H9 (cell line): ENCODE results near the gene ADCY4. TPM values are rescaled to one million over a fixed set of nuclear protein-coding genes. Genes with fewer than 3 reads are reported as not detected.

ENCODE experiments used
- DNase-seq: peaks from one replicate; pipeline ENCODE4 v3.0.0-alpha.2; 2017
- H2AFZ ChIP-seq: one replicate; pipeline ENCODE4 v1.6.1; 2013; ENCODE audit warnings: mild to moderate bottlenecking, low read length, control low read depth, moderate library complexity
- H2AK5ac ChIP-seq: 2 replicates; pipeline ENCODE4 v1.6.1; 2013; ENCODE audit warnings: low read length, control low read depth, mixed read lengths; ENCODE audit not compliant: insufficient read length
- H2BK120ac ChIP-seq: one replicate; pipeline ENCODE4 v1.6.1; 2013; ENCODE audit warnings: low read depth, mild to moderate bottlenecking, low read length, control low read depth, inconsistent platforms; ENCODE audit not compliant: poor library complexity, severe bottlenecking
- H2BK12ac ChIP-seq: 2 replicates; pipeline ENCODE4 v1.6.1; 2013; ENCODE audit warnings: low read length, control low read depth, mixed read lengths, low read depth; ENCODE audit not compliant: insufficient read length
- H2BK15ac ChIP-seq: 2 replicates; pipeline ENCODE4 v1.6.1; 2013; ENCODE audit warnings: low read depth, low read length, control low read depth
- H2BK20ac ChIP-seq: one replicate; pipeline ENCODE4 v1.6.1; 2013; ENCODE audit warnings: low read depth, mild to moderate bottlenecking, low read length, control low read depth, inconsistent platforms; ENCODE audit not compliant: poor library complexity, severe bottlenecking
- H2BK5ac ChIP-seq: 2 replicates; pipeline ENCODE4 v1.6.1; 2013; ENCODE audit warnings: low read length, control low read depth, mixed read lengths; ENCODE audit not compliant: insufficient read length
- H3K14ac ChIP-seq: 2 replicates; pipeline ENCODE4 v1.6.1; 2013; ENCODE audit warnings: low read length, control low read depth; ENCODE audit not compliant: insufficient read depth
- H3K18ac ChIP-seq: 2 replicates; pipeline ENCODE4 v1.6.1; 2013; ENCODE audit warnings: low read depth, mild to moderate bottlenecking, mixed read lengths, low read length, control low read depth; ENCODE audit not compliant: insufficient read length
- H3K23ac ChIP-seq: 2 replicates; pipeline ENCODE4 v1.6.1; 2013; ENCODE audit warnings: low read length, control low read depth, mixed read lengths, low read depth; ENCODE audit not compliant: insufficient read length
- H3K23me2 ChIP-seq: 2 replicates; pipeline ENCODE4 v1.6.1; 2013; ENCODE audit warnings: low read depth, mild to moderate bottlenecking, mixed read lengths, low read length, control low read depth; ENCODE audit not compliant: insufficient read length, poor library complexity, severe bottlenecking
- H3K27ac ChIP-seq: 2 replicates; pipeline ENCODE4 v1.5.1; 2013; ENCODE audit warnings: low read length, control low read depth, mixed read lengths, low read depth; ENCODE audit not compliant: insufficient read length
- H3K27me3 ChIP-seq: 2 replicates; pipeline ENCODE4 v1.6.1; 2013; ENCODE audit warnings: low read length, control low read depth, inconsistent platforms; ENCODE audit not compliant: insufficient read depth
- H3K4ac ChIP-seq: 2 replicates; pipeline ENCODE4 v1.6.1; 2013; ENCODE audit warnings: low read depth, mild to moderate bottlenecking, control low read depth, inconsistent platforms, low read length, moderate library complexity
- H3K4me1 ChIP-seq: 2 replicates; pipeline ENCODE4 v1.6.1; 2013; ENCODE audit warnings: low read length, control low read depth, inconsistent platforms; ENCODE audit not compliant: insufficient read depth
- H3K4me2 ChIP-seq: 2 replicates; pipeline ENCODE4 v1.6.1; 2013; ENCODE audit warnings: low read length, control low read depth, mixed read lengths; ENCODE audit not compliant: insufficient read length, insufficient read depth
- H3K56ac ChIP-seq: 2 replicates; pipeline ENCODE4 v1.6.1; 2013; ENCODE audit warnings: low read depth, mild to moderate bottlenecking, mixed read lengths, low read length, control low read depth; ENCODE audit not compliant: insufficient read length
- H3K79me1 ChIP-seq: 2 replicates; pipeline ENCODE4 v1.6.1; 2013; ENCODE audit warnings: low read depth, mild to moderate bottlenecking, moderate library complexity, low read length, control low read depth, inconsistent platforms; ENCODE audit not compliant: insufficient read depth, poor library complexity, severe bottlenecking
- H3K79me2 ChIP-seq: 2 replicates; pipeline ENCODE4 v1.6.1; 2013; ENCODE audit warnings: low read length, control low read depth, inconsistent platforms; ENCODE audit not compliant: insufficient read depth
- H3K9ac ChIP-seq: 2 replicates; pipeline ENCODE4 v1.6.1; 2013; ENCODE audit warnings: low read length, control low read depth, mixed read lengths; ENCODE audit not compliant: insufficient read length; ENCODE audit errors: extremely low read depth
- H3K9me3 ChIP-seq: one replicate; pipeline ENCODE4 v1.6.1; 2013; ENCODE audit warnings: low read depth, low read length, inconsistent platforms; ENCODE audit not compliant: control insufficient read depth
- H3T11ph ChIP-seq: one replicate; pipeline ENCODE4 v1.6.1; 2013; ENCODE audit warnings: mild to moderate bottlenecking, low read length, control low read depth, inconsistent platforms
- H4K20me1 ChIP-seq: one replicate; pipeline ENCODE4 v1.6.1; 2013; ENCODE audit not compliant: control insufficient read depth, insufficient read length, insufficient read depth
- H4K5ac ChIP-seq: 2 replicates; pipeline ENCODE4 v1.6.1; 2013; ENCODE audit warnings: low read depth, mild to moderate bottlenecking, mixed read lengths, low read length, control low read depth; ENCODE audit not compliant: insufficient read length
- H4K8ac ChIP-seq: replicated peaks from 2 replicates; pipeline ENCODE4 v1.6.1; 2013; ENCODE audit warnings: low read length, control low read depth, mixed read lengths, low read depth; ENCODE audit not compliant: insufficient read length
- H4K91ac ChIP-seq: 2 replicates; pipeline ENCODE4 v1.6.1; 2013; ENCODE audit warnings: low read depth, mild to moderate bottlenecking, moderate library complexity, mixed read lengths, low read length, control low read depth; ENCODE audit not compliant: insufficient read length
- H3K27ac Mint-ChIP-seq, 3 experiments: 2 replicates in 2 of 3; 3 replicates in 1 of 3; pipeline ENCODE4 v1.8.0; 2020 to 2021; ENCODE audit warnings: mixed read lengths in 3 of 3, mild to moderate bottlenecking in 1 of 3, moderate library complexity in 1 of 3
- H3K27me3 Mint-ChIP-seq: 2 replicates; pipeline ENCODE4 v1.8.0; 2021; ENCODE audit warnings: low read depth, mild to moderate bottlenecking, moderate library complexity, mixed read lengths
- H3K36me3 Mint-ChIP-seq, 3 experiments: 2 replicates in 2 of 3; 3 replicates in 1 of 3; pipeline ENCODE4 v1.8.0; 2020 to 2021; ENCODE audit warnings: low read depth in 3 of 3, mixed read lengths in 3 of 3; ENCODE audit not compliant: insufficient read depth in 1 of 3
- H3K4me1 Mint-ChIP-seq, 2 experiments: 2 replicates each; pipeline ENCODE4 v1.8.0; 2020; ENCODE audit warnings: mixed read lengths in 2 of 2
- H3K4me3 Mint-ChIP-seq, 2 experiments: 2 replicates in 1 of 2; 3 replicates in 1 of 2; pipeline ENCODE4 v1.8.0; 2020 to 2021; ENCODE audit warnings: mild to moderate bottlenecking in 2 of 2, mixed read lengths in 2 of 2, moderate library complexity in 1 of 2
- H3K9me3 Mint-ChIP-seq, 2 experiments: 2 replicates in 1 of 2; 3 replicates in 1 of 2; pipeline ENCODE4 v1.8.0; 2020; ENCODE audit warnings: mild to moderate bottlenecking in 2 of 2, mixed read lengths in 2 of 2, moderate library complexity in 1 of 2
- WGBS: extraction: QIAGEN DNeasy Blood & Tissue Kit; methylation state at CpG from one replicate; pipeline ENCODE4 v1.1.7; 2013; ENCODE audit warnings: missing lambda C conversion rate, low lambda C conversion rate, mixed read lengths; ENCODE audit not compliant: insufficient read length; ENCODE audit errors: extremely low coverage; 5-methylcytosine and 5-hydroxymethylcytosine counted together
- total RNA-seq: library from RNA; stranded (reverse); gene quantifications from 2 replicates; pipeline ENCODE4 v1.2.1, GENCODE V29; 2021
- TF ChIP-seq, protein P1 (sequence below): fragments of 200-600 bp; sonication (generic); conservative IDR thresholded peaks from 3 replicates; pipeline ENCODE4 v1.8.0; 2021; ENCODE audit warnings: antibody characterized with exemption, mild to moderate bottlenecking

ADCY4 gene
- total RNA-seq, 1 experiment from 2014 or later, result 0.09 TPM

DNA sequence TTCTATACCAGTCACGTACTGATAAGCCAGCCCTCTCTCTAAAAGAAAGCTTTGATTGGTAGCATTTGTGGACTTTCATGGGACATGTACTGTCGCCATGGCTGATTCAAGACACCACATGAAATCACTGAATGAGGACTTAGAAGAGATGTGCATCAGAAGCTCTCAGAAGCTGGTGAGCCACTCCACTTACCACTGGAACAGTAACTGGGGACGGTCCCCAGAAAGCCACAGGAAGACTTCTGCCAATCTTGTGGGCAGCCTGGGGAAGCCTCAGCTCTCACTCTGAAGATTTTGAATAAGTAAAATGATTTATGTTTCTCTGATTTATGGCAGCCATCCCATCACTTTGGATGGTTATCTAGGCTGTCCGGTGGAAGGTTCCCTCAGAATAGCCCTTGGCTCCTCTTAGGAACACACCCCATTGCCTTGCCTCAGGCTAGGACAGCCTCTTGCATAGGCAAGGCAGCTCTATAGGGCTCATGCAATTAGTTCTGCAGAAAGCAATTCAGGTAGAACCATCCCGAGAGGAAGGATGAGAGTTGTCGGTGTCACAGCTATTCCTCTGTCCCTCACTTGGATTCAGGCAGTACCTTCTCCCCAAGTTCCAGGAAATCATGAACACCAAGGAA, 45.1 kb downstream of the ADCY4 start:
- Mint-ChIP-seq H3K9me3 (no peaks in the 10 kb centered on the region), H3K36me3 (peaks cover 4 to 32% (median 6%) of the 10 kb centered on the region in 3 experiments; a peak in 6 of 7 replicates), H3K27ac (no peak overlapping the region), H3K27me3 (no peaks in the 10 kb centered on the region), H3K4me3 (no peak overlapping the region), H3K4me1 (no peaks in the 10 kb centered on the region)
- Histone ChIP-seq H4K5ac (no peak overlapping the region), H2BK15ac (no peak overlapping the region), H2AFZ (no peak overlapping the region), H3K14ac (no peak overlapping the region), H3K56ac (no peak overlapping the region), H3K79me2 (no peaks in the 10 kb centered on the region), H3K18ac (no peak overlapping the region), H3K9me3 (no peaks in the 10 kb centered on the region), H3K4ac (no peak overlapping the region), H2BK20ac (no peak overlapping the region), H2BK5ac (no peak overlapping the region), H3K4me2 (no peak overlapping the region), H3K23ac (no peak overlapping the region), H4K8ac (no peak overlapping the region), H2AK5ac (no peak overlapping the region), H3K27me3 (no peaks in the 10 kb centered on the region), H3K9ac (no peak overlapping the region), H3K27ac (no peak overlapping the region), H3T11ph (no peak overlapping the region), H3K4me1 (no peaks in the 10 kb centered on the region), H4K20me1 (no peaks in the 10 kb centered on the region), H4K91ac (no peak overlapping the region), H3K79me1 (no peaks in the 10 kb centered on the region), H3K23me2 (no peaks in the 10 kb centered on the region), H2BK12ac (no peak overlapping the region), H2BK120ac (no peak overlapping the region)
- DNase-seq, result no peak
- TF ChIP-seq, protein P1, sequence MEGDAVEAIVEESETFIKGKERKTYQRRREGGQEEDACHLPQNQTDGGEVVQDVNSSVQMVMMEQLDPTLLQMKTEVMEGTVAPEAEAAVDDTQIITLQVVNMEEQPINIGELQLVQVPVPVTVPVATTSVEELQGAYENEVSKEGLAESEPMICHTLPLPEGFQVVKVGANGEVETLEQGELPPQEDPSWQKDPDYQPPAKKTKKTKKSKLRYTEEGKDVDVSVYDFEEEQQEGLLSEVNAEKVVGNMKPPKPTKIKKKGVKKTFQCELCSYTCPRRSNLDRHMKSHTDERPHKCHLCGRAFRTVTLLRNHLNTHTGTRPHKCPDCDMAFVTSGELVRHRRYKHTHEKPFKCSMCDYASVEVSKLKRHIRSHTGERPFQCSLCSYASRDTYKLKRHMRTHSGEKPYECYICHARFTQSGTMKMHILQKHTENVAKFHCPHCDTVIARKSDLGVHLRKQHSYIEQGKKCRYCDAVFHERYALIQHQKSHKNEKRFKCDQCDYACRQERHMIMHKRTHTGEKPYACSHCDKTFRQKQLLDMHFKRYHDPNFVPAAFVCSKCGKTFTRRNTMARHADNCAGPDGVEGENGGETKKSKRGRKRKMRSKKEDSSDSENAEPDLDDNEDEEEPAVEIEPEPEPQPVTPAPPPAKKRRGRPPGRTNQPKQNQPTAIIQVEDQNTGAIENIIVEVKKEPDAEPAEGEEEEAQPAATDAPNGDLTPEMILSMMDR, result no peak
- no CpG with 5 or more reads among the region's 6 CpGs for WGBS
